IPS-11a (cell line): ENCODE measurements around the gene PRRT3.
"Not testable (repeated sequence)": the region's sequence is repeated elsewhere in the genome, so short reads cannot be mapped to it uniquely, and the experiment has no call there.

Experiments used
- H3K4me3 ChIP-seq: one replicate; pipeline ENCODE4 v1.5.1; 2013; ENCODE audit warnings: low read depth, low read length, control low read depth

The PRRT3 gene

GRCh38 chr3:9947025-9947995 lies 4.9 kb downstream of the PRRT3 start:
- H3K4me3 ChIP-seq: peak overlapping the region; percentile 56

GRCh38 chr3:9946112-9947024 lies 5.8 kb downstream of the PRRT3 start:
- peak overlapping the region; percentile 56 for H3K4me3 ChIP-seq

GRCh38 chr3:9945358-9945757 lies 6.8 kb downstream of the PRRT3 start:
- no peak overlapping the region for H3K4me3 ChIP-seq

GRCh38 chr3:9944271-9944670 lies 7.9 kb downstream of the PRRT3 start:
- no peak overlapping the region for H3K4me3 ChIP-seq

GRCh38 chr3:9942934-9943690 lies 9.1 kb downstream of the PRRT3 start:
- no peak overlapping the region for H3K4me3 ChIP-seq

GRCh38 chr3:9942164-9942563 lies 10.0 kb downstream of the PRRT3 start:
- H3K4me3 ChIP-seq: no peak overlapping the region

GRCh38 chr3:9940746-9941145 lies 11.5 kb downstream of the PRRT3 start:
- H3K4me3 ChIP-seq: no peak overlapping the region

- H3K4me3 ChIP-seq: not testable (repeated sequence)
Measured at GRCh38 chr3:9939906-9940305, 12.3 kb downstream of the PRRT3 start.

GRCh38 chr3:9938966-9939365 lies 13.2 kb downstream of the PRRT3 start:
- no peak overlapping the region for H3K4me3 ChIP-seq

- H3K4me3 ChIP-seq: no peak overlapping the region
Measured at GRCh38 chr3:9937486-9938238, 14.5 kb downstream of the PRRT3 start.

- H3K4me3 ChIP-seq: no peak overlapping the region
Measured at GRCh38 chr3:9935966-9936510, 16.2 kb downstream of the PRRT3 start.

- no peak overlapping the region for H3K4me3 ChIP-seq
Measured at GRCh38 chr3:9934993-9935392, 17.2 kb downstream of the PRRT3 start.

GRCh38 chr3:9934235-9934621 lies 18.0 kb downstream of the PRRT3 start:
- peak overlapping the region; percentile 81 for H3K4me3 ChIP-seq

- peak within 1 kb of the TSS; percentile 81 for H3K4me3 ChIP-seq
Measured at GRCh38 chr3:9933561-9934234, 18.5 kb downstream of the PRRT3 start, which contains the start of gene CRELD1. Gene CRELD1 (plus strand): TSS chr3:9933834. CDS start chr3:9934439, 605 bp downstream.

- peak overlapping the region; percentile 53 for H3K4me3 ChIP-seq
Measured at GRCh38 chr3:9932843-9933560, 19.2 kb downstream of the PRRT3 start.

- peak overlapping the region; percentile 21 for H3K4me3 ChIP-seq
Measured at GRCh38 chr3:9932535-9932842, 19.7 kb downstream of the PRRT3 start.

GRCh38 chr3:9930804-9931418 lies 21.3 kb downstream of the PRRT3 start:
- H3K4me3 ChIP-seq: no peak overlapping the region

- no peak overlapping the region for H3K4me3 ChIP-seq
Measured at GRCh38 chr3:9928158-9928557, 24.1 kb downstream of the PRRT3 start.
